Dedifferentiated amniotic fluid mesenchymal stem cell (primary cell): ENCODE measurements around the gene OR1B1.
"Not testable (repeated sequence)": the region's sequence is repeated elsewhere in the genome, so short reads cannot be mapped to it uniquely, and the experiment has no call there.

ENCODE experiments used
- DNase-seq: peaks from one replicate; pipeline ENCODE4 v3.0.0-alpha.2; 2016; ENCODE audit errors: extremely low spot score

The OR1B1 gene

DNA sequence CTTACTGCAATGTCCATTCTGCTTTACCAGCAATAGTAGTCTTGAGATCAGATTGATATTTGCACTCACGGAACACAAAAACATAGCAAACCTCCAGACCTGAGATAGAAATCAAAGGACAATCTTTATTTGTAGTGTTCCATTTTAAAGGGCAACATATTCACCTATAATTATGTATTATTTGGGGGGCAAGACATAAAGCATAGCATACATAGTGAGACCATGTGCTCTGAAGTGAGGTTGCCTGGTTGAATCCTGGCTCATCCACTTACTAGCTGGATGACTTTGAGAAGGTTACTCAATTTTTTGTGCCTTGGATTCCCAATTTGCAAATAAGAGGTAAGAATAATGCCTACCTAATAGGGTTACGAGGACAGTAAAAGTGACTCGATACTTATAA is at the start of gene OR1B1:
Gene OR1B1 (minus strand): TSS at position 101 of the 400 bp plus-strand sequence.
- no peak for DNase-seq

DNA sequence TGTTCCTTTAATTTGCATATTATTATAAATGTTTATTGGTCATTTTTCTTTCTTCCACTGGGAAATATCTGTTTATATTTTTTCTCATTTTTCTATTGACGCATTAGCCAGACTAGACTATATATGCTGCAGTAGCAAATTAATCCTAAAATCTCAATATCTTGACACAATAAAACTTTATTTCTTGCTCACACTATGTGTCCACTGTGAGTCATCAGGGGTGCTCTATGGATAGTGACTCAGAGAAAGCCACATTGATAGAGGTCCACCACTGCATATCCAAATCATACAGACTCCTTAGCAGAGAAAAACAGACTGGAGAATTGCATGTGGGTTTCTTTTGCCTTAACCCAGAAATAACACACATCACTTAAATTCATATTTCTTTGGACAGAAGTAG is 38.3 kb upstream of the OR1B1 start:
- no peak for DNase-seq

DNA sequence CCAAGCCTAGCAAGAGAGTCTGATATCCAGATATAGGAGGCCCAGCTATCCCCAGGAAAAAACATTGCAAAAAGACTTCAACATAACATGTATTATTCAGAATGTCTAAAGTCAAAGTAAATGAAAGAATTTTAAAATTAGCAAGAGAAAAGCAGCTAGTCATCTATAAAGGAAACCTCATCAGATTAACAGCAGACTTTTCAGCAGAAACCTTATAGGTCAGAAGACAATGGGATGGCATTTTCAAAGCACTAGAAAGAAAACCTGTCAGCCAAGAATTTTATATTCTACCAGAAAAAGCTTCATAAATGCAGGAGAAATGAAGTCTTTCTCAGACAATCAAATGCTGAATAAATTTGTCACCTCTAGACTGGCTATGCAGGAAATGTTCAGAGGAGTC is 27.4 kb upstream of the OR1B1 start:
- DNase-seq, result no peak

DNA sequence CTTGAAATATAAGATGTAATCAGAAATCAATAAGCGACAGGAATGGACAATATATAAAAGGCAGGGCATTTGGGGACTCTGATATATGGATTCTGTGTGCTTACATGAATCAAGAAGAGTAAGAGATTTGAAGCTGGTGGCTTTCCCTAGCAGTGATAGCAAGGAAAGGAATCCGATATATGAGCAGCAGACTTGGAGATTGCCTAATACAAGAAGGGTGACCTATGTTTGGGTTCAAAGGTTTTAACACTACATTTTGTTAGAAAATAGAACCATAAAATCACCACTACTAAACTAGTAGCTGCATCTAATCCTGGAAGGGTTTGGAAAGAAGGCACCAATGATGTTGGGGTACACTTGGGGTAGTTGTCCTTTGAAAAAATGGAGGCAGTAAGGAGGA is 15.1 kb upstream of the OR1B1 start:
- DNase-seq, result no peak

DNA sequence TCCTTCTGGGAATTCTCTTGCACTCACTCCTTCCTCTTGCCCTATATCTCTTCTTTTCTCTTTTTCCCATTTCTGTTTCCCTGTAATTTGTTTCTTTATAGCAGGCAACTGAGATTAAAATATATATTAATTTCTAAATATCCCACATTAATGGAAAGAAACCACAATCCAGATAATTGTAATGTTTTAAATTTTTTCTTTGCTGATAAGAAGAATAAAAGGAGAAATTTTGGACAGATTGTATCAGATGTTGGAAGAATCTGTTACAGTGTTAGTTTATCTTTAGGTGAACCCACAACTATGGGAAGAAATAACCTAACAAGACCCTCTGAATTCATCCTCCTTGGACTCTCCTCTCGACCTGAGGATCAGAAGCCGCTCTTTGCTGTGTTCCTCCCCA is 4.0 kb upstream of the OR1B1 start, which contains the start of gene OR1L1:
Gene OR1L1 (plus strand): TSS at position 301 of the 400 bp plus-strand sequence. CDS start 0 bp downstream, at position 301.
- no peak for DNase-seq

DNA sequence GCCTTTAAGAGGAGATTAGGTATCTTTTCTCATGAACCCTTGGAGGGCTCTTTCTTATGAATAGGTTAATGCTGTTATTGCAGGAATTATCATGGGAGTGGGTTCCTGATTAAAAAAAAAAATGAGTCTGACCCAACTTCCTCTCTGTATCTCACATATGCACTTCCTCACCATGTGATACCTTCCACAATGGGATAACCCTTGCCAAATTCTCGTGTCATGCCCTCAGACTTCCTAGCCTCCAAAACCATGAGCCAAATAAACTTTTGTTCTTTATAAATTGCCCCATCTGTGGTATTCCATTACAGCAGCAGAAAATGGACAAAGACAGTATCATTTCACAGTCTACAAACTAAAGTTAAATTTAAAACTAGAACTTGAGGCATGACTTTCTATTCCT is 1.0 kb downstream of the OR1B1 start:
- no peak for DNase-seq

DNA sequence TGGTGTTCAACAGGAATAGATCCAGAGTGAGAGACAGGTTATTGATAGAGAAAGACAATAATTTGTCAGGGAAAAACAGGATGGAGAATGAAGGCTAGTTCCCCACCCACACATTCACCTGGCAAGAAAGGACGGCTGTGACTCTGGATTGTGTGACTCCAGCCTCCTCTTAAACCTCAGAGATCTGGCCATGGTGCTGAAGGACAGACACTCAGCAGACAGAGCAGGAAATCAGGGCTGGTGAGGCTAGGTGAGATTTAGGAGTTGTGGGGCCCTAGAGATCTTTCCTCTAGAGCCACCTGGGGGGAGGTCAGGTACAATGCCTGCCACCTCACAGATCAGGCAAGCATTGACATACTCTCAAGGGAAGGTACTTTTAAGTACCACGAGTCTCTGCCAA is 15.2 kb downstream of the OR1B1 start:
- no peak for DNase-seq

DNA sequence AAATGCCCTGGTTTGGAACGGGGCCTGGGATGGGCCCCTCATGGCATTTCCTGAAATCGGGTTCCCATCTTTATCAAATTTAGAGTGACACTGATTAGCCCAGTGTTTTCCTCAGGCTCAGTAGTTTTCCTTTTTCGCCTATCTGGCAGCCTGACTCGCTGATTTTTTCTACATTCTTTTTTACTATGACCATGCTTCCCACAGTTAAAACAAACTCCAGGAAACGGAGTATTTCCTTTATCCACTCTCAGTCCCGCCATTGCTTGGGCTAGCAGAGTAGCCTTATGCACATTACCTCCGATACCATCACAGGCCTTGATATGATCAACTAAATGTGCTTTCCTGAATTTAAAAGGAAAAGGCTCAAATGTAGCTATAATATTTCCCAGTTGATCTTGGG is 37.4 kb downstream of the OR1B1 start:
- DNase-seq, result no peak

DNA sequence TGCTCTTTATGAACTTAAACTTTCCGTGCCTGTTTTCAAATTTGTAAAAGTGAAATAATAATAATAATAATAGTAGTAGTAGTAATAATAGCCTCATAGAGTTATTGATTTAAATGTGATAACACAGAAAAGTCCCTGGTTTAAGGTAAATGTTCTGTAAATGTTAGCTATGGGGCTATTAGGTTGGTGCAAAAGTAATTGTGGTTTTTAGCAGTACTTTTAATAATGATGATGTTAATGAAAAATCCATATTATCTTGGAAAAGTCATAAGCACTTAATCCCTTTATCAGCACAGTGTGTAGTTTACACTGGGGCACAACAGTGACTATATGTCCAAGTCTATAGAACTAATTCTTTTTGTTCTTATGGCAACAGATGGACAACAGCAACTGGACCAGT is 43.1 kb downstream of the OR1B1 start, which contains the start of gene OR1Q1:
Gene OR1Q1 (plus strand): TSS at position 377 of the 400 bp plus-strand sequence. CDS start 0 bp downstream, at position 377.
- no peak for DNase-seq

DNA sequence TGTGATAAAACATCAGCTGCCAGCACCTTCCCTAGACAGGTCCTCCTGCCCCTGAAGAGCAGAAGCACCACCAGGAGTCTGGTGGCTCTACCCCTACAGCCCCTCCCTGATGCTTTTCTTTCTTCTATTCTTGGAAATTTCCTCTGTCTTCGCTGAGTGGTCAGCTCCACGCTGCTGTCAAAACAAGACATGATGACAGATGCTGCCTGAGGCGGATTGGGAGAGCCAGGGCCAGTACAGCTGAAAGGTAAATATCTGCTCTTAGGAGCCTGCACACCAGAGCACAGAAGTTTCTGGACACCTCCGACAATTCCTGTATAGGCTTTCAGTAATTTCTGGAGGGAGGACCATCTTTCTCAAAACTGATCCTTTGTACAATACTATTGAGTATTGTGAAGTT is 47.6 kb downstream of the OR1B1 start:
- DNase-seq, result no peak

DNA sequence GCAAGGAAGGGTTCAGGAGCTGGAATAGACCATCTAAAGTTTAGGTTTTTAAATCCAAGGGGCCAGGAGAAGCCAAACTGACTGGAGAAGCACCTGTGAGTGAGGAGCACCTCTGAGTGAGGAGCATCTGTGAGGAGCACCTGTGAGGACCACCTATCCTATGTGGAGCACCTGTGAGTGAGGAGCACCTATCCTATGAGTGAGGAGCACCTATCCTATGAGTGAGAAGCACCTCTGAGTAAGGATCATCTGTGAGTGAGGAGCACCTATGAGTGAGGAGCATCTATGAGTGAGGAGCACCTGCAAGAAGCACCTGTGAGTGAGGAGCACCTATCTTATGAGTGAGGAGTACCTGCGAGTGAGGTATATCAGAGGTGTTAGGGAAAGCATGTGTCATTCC is 50.8 kb downstream of the OR1B1 start:
- no peak for DNase-seq

DNA sequence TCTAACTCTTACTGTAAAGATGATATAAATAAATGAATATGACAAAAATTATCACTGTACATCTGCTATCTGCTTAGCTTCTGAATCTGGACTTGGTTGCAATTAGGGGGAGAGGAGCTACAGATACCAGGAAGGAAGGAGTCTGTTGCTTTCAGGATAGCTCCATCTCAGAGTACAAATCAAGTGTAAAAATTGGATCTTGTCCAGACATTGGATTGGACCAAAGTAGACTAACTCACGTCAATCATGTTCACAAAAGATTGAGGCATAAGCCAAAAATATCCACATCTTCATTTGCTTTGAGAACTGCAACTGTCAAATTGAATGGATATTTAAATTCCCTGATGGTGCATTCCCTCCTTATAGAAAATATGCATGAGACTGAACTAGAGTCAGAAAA is 51.7 kb downstream of the OR1B1 start:
- no peak for DNase-seq

DNA sequence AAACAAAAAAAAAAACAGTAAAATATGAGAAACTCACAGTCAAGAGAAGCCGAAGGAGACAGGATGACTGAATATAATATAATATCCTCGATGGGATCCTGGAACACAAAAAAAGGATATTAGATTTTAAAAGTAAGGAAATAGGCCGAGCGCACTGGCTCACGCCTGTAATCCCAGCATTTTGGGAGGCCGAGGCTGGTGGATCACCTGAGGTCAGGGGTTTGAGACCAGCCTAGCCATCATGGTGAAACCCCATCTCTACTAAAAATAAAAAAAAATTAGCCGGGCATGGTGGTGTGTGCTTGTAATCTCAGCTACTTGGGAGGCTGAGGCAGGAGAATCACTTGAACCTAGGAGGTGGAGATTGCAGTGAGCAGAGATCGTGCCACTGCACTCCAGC is 74.1 kb downstream of the OR1B1 start, which contains the start of gene OR1L8:
Gene OR1L8 (minus strand): TSS at position 101 of the 400 bp plus-strand sequence. CDS start 14,907 bp downstream, outside the sequence.
- not testable (repeated sequence) for DNase-seq

DNA sequence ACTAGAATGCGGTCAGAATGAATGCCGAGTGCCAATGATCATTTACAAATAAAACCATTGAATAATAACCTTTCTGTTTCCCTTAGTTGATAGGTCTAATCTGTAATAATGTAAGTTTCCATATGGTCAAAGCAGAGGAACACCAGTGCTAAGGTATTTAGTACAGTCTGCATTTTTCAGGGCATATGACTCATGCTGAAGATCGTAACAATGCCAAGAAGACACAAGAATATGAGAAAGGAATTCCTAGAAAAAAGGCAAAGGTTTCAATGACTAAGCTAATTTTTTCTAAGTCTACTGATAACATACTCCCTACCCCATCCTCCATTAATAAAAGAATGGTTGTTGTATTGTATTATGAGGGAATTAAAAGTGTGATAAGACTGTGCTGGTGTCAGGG is 77.1 kb downstream of the OR1B1 start:
- peak; percentile 29 for DNase-seq

DNA sequence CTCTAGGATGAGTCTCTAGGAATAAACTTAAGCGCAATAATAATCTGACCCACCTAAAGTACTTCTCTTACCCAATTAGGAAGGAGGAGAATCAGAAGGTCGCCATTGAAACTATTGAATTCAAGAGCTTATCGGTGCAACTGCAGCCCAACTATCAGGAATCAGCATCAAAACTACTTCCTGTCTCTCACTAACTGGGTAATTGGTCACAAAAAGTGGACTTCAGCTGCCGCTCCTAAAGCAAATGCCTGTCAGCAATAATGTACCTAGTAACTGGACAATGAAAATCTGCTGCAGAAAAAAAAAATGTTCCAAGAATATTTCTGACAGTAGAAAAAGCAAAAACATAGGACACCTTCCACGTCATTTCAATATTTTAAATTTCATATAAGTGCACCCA is 77.6 kb downstream of the OR1B1 start:
- DNase-seq, result peak; percentile 3
